ENCODE results near the gene SWI5. TPM values are rescaled to one million over a fixed set of nuclear protein-coding genes. Genes with fewer than 3 reads are reported as not detected.
"Not testable (repeated sequence)": the region's sequence is repeated elsewhere in the genome, so short reads cannot be mapped to it uniquely, and the experiment has no call there.

Gene SWI5
- 21.8 TPM for polyA plus RNA-seq (ENCODE audit: insufficient read length)

DNA sequence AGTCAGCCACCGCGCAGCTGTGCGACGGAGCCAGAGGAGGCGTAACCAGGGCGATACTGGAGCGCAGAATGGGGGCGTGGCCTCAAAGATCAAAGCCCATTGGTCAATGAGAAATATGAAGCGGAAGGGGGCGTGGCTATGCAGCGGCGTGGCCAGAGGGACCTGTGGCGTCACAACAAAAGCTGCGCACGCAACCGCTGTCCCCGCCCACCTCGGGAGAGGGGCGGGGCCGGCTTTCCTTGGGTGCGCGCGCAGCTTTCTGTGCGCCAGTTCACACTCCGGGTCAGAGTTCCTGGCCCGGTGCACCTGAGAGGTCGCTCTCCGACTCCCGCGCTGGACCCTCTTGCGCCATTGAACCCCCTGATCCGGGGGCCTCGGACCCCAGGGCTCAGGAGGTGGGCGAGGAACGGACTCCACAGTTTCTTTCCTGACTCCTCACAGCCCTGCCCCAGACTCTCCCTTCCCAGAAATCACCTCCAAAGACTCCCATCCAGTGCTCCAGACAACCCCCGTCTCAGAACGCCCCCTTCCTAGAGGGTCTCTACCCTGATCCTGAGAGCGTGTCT is at the start of gene SWI5:
Gene SWI5, plus strand, starts transcription at position 269 of the 566 bp plus-strand sequence.
- peak; percentile 100 for DNase-seq

DNA sequence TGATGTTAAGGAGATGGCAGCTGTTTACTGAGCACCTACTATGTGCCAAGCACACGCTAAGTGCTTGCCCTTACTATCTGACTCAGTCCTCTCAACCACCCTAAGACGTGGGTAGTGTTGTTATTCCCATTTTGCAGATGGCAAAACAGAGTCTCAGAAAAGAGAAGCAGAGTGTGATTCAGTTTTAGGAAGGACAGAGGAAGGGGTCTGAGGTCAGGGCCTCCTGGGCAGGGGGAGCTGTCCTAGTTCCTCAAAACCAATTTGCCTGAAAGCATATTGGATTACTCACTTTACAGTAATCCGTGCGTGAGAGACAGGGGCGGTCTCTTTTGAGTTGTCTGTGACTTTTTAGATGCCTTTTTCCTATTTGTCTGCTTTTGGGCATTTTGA is 49.7 kb upstream of the SWI5 start:
- DNase-seq = no peak

DNA sequence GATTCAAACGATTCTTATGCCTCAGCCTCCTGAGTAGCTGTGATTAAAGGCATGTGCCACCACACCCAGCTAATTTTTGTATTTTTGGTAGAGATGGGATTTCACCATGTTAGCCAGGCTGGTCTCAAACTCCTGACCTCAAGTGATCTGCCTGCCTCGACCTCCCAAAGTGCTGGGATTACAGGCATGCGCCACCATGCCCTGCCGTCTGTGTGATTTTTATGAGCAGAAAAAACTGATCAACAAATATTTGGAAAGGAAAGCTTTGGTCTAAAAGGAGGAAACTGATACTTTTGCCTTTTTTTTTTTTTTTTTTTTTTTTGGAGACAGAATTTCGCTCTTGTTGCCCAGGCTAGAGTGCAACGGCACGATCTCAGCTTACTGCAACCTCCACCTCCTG is 45.2 kb upstream of the SWI5 start:
- not testable (repeated sequence) for DNase-seq

DNA sequence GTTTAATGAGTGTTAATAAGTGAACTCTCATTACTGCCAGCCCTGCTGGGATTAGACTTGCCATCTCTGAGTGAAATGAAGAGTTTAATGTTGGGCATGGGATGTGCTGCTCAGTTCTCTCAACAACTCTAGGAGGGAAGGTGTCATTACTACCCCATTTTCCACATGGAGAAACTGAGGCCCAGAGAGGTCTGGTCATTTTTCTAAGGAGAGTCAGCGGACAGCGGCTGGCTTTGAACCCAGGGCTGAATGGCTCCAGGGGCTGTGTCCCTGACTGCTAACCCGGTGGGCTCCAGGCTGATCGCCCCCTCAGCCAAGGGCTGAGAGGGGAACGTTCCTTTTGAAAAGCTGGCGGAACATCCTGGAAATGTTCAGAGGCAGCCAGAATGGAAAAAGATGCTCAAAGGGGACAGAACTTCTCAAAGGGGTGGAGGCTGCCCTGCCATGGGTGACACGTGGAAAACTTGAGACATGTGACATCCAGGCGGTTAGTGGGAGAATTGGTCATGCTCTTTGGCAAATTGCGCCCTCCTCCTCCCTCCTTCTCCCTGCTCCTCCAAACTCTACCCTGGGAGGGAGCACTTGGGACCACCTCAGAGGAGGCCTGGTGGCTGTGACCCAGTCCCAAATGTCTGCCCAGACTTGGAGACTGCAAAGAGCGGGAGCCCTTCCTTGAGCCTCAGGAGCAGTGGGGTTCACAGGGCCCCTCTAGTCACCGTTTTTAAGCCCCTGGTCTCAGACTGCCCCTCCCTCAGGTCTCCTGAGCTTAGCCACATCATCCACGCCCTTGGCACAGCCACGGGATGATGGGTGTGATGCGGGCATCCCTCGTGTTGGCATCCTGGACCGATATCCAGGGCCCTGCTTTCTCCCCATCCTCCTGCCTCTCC is 44.2 kb upstream of the SWI5 start:
- DNase-seq = peak; percentile 85

DNA sequence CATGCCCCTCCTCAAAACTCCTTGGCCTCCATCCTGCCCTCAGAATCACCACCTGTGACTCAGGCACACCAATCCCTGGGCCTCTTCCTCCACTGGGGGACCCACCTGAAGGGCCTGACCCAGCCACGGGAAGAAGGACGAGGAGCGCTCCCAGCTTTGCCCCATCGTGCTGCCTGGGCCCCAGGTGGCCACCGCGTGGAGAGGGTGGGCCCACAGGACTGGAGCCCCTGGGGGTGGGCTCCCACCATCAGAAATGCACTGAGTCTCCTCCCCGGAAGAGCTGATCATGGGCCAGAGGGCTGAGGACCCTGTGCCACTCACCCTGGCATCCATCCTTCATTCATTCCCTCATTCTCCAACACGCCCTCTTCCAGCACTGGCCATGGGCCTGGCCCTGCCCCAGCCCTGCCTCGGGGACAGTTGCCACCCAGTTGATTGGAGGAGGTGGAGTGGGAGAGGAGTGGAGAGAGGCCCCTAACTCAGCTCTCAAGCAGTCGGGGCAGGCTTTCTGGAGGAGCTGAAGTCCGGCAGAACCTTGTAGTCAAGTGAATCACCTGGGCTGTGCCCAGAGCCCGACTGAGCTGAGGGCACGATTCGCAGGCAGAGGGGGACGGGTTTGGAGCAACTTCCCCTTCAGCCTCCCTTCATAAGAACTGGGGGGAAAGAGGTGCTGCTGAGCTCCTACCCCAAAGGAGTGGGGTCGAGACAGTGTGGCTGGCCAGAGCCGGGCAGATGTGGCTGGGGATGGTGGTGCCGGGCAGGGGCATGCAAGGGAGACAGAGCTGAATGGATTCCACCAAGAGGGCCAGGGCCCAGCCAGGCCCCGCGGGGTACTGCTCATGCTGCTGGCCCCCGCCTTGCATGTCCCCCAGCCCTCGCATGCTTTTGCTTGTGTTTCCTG is 43.3 kb upstream of the SWI5 start:
- no peak for DNase-seq

DNA sequence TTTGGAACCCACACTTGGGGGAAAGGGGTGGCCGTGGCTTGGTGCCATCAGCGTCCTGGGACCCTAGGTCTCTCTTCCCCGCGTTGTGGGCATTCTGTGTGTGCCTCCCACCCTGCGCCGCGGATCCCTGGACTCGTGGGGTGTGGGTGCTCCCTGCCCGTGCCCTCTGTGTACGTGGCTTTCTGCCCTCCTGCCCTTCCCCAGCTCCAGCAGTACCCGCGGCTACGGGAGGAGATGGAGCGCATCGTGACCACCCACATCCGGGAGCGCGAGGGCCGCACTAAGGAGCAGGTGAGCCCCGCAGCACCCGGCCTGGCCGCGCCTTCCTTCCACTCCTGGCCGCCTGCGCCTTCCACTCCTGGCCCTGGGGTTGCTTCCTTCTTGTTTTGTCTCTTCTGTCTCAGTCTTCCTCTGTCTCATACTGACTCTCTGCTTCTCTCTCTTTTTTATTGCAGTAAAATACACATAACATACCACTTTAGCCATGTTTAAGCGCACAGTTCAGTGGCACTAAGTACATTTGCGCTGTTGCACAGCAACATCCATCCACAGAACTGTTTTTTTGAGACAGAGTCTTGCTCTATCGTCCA is 42.2 kb upstream of the SWI5 start:
- DNase-seq = no peak

DNA sequence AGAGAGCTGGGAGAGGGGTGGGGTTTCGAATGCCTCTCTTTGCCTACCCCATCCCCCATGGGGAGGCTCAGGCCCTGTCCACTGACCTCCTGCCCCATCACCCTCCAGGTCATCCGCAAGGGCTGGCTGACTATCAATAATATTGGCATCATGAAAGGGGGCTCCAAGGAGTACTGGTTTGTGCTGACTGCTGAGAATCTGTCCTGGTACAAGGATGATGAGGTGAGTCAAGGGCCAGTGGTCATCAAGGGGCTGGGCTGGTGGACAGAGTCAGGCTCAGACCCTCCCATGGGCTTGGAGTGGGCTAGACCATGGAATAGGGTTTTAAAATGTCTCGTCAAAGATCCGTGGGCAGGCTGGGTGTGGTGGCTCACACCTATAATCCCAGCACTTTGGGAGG is 34.0 kb upstream of the SWI5 start:
- DNase-seq = no peak

DNA sequence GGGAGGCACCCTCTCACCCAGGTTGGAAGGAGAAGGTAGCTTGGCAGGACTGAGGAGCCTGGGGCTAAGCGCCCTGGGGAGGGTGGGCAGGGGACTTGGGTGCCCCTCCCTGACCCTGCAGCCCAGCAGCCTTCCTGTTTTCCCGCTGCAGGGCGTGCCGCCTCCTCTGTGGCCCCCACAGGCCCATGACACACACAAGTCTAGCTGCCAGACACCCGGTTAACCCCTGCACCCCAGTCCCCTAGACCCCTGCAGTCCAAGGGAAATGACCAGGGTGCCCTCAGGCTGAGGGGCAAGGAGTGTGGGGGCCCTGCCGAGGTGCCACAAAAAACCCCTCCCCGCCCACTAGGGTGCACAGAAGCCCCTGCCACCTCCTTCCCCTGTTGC is 33.3 kb upstream of the SWI5 start:
- DNase-seq = peak; percentile 73

DNA sequence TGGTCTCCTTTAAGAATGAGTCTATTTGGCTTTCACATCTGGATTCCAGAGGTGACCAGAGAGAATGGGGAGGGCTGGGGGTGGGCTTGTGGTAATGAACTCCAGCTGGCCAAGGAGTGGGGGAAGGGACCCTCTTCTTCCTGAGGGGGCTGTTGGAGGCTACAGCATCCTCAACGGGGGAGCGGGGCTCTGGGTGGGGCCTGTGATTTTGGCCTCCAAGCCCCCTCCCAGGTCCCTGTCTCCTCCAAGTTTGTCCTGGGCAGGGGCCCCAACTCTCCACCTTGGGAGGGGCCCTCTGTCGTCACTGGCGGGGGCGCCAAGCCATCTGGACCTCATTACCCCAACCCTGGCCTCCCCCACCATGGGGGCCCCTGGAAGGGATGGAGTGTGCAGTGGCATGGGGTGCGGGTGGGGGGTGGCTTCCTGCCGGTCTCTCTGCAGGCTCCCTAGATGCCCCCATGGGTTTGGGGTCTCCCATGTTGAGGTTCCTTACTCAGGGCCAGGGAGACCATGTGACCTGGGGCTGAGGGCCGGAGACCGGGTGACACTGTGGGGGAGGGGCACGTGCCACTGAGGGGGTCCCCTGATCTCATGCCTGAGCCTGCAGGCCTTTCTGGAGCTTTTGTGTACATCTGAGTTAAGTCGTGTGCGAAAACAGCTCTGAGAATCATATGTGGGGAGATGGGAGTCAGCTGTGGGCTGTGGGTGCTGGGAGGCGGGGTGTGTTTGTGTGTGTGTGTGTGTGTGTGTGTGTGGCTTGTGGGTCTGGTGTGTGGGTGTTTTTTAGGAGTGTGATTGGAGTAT is 32.7 kb upstream of the SWI5 start:
- DNase-seq = peak; percentile 89

DNA sequence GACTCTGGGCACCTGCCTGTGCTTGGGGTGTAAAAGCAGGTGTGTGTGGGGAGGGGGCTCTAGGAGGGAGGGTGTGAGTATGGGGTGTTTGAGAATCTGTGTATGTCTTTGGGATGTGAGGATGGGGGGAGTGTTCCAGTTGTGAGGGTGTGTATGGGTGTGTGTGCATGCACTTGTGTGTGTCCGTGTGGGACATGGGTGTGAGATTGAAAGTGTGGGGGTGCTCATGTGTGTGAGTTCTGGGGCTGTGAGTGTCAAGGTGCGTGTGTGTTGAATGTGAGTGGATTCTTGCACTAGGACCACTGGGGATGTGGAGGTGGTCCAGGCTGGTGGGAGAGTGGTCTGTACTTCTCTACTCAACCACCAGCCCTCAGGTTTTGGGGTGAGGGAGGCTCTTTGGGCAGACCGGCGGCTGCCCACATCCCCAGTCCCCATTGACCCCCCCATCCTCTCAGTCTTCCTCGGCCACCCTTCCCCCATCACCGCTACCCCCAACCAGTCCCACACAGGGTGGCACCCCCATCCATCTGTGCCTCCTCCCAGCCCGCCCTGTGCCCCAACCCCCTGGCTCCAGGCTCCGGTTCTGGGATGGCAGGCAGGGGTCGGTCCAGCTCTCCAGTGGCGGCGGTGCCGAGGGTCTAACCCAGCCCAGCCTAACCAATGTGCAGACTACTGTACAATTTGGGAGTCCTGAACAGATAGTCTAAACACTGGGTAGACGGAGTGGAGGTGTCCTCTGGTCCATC is 31.8 kb upstream of the SWI5 start:
- DNase-seq = peak; percentile 66

DNA sequence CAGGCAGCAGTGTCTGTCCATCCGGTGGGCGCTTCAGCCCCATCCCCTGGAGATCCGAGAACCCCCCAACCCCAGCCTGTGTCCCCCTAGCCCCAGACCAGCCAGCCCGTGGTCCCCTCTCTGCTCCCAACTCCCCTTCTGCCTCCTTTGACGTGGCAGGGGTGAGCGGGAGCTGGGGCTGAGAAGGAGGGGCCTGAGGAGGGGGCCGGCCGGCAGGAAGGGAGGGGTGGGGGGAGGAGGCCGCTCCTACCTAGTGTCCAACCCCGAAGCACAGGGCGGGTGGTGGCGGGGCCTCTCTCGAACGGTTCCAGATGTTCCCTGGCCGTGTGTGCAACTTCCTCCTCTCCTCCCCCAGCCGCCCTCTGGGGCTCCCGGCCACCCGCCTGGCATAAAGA is 31.2 kb upstream of the SWI5 start:
- peak; percentile 93 for DNase-seq

DNA sequence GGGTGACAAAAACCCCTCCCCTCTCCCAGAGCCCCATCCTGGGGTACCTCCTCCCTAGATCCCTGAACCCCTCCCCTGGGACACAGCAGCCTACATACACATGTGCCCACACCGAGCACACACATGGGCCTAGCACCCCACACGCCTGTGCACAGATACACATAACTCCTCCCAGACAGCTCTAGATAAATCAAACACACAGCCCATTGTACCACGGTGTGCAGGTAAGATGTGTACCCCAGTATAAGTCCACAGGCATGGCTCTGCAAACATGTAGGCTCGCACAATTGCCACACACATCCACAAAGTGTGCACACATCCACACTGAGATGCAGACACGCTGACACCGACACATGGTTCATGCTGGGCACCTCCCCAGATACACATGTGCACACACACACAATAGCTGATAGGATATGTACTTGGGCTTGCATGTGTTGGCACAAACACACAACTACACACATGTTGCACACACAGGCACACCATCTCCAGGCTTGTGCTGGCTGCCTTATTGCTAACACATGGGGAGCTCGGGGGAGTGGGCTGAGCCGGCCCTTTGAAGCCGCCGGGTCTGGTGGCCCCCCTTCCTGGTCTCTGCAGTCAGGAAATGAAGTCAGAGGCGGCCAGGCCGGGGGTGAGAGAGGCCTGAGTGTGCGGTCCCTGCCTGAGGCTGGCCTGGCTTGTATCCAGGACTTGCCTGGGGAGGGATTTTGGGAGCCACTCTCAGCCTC is 30.5 kb upstream of the SWI5 start:
- peak; percentile 74 for DNase-seq

DNA sequence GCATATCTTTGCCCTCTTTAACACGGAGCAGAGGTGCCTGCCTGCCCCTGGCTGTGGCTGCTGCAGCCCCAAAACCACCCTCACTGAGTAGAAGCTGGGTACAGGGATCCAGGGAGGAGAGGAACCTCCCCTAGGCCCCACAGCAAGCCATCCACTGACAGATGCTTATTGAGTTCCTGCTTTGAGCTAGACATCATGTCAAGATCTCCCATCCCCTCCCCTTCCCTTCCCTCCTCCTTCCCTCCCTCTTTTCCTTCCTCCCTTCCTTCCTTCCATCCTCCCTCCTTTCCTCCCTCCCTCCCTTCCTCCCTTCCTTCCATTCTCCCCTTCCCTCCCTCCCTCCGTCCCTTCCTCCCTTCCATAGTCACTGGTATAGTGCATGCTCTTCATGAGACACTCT is 29.6 kb upstream of the SWI5 start:
- DNase-seq = no peak

DNA sequence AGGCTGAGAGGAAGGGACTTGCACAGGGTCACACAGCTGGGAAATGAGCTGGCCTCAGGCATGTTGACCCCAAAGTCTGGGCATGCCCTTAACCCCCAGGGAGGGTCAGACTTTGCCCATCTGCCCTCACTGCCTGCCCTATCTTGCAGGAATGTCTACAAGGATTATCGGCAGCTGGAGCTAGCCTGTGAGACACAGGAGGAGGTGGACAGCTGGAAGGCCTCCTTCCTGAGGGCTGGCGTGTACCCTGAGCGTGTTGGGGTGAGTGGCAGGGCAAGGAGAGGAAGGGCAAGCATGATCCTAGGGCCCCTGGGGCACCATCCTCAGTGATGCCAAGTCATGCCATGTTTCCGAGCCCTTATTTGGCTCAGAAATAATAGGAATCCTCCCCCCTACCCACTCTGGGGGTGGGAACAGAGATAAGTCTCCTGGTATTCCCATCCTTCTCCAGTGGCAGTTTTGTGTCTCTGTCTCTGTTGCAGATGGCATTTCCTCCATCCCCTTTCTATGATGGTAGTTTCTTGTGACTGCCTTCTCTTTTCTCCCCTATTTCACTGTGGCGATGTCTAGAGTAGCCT is 28.8 kb upstream of the SWI5 start:
- DNase-seq = no peak

DNA sequence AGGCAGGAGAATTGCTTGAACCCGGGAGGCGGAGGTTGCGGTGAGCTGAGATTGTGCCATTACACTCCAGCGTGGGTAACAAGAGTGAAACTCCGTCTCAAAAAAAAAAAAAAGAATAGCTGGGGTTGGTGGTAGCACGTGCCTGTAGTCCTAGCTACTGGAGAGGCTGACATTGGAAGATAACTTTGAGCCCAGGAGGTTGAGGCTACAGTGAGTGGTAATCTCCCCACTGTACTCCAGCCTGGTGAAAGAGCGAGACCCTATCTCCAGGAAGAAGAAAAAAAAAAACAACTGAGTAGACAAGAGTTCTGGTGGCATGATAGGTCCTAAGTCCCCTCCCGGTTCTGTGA is 26.5 kb upstream of the SWI5 start:
- DNase-seq = no peak

DNA sequence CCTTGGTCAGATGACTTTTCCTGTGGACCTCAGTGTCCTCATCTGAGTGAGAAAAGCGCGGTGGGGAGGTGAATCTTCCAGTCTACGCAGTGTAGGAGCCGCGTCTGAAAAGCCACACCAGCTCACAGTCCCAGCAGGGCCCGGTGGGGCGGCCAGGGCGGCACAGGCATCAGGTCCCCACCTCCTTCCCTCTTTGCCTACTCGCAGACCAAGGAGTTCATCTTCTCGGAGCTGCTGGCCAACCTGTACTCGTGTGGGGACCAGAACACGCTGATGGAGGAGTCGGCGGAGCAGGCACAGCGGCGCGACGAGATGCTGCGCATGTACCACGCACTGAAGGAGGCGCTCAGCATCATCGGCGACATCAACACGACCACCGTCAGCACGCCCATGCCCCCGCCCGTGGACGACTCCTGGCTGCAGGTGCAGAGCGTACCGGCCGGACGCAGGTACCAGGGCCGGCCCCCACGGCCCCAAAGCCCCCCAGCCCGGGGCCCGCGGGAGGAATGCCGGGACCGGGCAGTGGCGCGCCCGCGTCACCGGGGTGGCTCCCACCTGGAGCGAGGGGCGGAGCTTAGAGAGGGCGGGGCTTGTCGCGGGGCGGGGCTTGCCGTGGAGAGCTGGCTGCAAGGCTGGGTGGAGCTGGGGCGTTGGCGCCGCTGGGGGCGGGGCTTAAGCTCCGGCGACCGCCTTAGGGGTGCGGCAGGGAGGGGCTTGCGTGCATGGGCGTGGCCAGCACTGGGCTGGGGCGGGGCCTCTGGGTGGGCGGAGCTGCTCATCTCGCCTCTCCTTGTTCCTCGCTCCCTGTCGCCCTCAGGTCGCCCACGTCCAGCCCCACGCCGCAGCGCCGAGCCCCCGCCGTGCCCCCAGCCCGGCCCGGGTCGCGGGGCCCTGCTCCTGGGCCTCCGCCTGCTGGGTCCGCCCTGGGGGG is 25.9 kb upstream of the SWI5 start:
- DNase-seq = peak; percentile 69

DNA sequence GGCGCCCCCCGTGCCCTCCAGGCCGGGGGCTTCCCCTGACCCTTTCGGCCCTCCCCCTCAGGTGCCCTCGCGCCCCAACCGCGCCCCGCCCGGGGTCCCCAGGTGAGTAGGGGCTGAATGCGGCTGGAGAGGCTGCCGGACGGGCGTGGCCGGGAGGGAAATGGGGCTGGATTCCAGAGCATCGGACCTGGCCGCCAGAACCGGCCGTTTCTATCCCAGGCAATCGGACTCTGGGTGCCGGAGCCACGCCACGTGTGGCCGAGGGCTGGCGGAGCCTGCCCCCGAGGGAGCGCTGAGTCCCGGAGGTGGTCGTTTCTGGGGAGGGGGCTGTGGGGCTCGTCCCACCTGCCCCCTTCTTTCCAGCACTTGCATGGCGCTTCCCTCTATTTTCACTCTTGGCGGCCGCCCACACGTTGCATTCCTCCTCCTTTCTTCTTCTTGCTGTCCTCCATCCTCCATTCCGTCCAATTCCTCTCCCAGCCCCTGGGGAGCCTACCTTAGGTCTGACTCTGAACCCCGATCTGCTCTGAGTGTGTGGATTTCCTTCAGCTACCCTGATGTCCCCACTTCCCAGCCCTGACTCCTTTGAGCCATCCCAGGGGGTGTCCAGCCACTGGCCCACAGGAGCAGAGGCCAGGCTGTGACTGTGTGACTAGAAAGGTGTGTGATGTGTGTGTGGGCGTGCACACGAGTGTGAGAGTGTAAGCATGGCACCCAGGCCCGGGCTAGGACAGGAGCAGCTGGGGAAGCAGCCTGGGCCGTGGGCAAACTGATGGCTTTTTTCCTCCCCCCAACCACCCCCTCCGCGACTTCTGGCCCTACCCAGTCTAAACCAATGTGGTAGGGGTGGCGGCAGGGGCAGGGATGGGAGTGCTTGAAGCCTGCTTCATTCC is 25.0 kb upstream of the SWI5 start:
- DNase-seq = no peak

DNA sequence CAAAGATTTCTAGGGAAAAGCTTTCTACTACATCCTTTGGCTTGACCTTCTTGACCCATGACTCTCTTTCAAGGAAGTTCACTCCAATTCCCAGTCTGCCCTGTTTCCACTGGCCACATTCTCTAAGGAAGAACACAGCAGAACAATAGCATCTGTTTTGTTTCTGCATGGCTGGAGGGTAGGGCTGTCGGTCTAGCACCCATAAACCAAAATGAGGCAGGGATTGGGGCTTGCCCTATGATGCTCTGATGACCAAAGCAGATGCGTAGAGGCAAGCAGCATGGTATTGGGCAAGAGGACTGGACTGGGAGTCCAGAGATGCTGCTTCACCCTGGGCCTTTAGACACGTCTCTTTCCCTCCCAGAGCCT is 24.4 kb upstream of the SWI5 start:
- no peak for DNase-seq

All from hindlimb muscle (tissue), 1 donor.